Activated B cell treated with CpG ODN at 0.5 μM for 24 hours (primary cell): ENCODE measurements around the gene GCLC. TPM values are rescaled to one million over a fixed set of nuclear protein-coding genes. Genes with fewer than 3 reads are reported as not detected.

Experiments used
- ATAC-seq: fragments of 200-7000 bp; cut with Tn5 transposase; one replicate; pipeline ENCODE4 v1.10.0; 2021; ENCODE audit warnings: low read depth, mild to moderate bottlenecking, moderate library complexity
- CTCF ChIA-PET: fragments of 350-600 bp; sonication (Branson Sonifier 250); formaldehyde crosslinking; loops from one replicate; lab custom pipeline; 2021; ENCODE audit warnings: antibody characterized with exemption; lab: Charles Lee
- POLR2A ChIA-PET: fragments of 350-600 bp; sonication (Branson Sonifier 250); formaldehyde crosslinking; loops from one replicate; lab custom pipeline; 2021; ENCODE audit warnings: antibody characterized with exemption; lab: Charles Lee
- DNase-seq: peaks from one replicate; pipeline ENCODE4 v3.0.0; 2022
- H3K27ac Mint-ChIP-seq: one replicate; pipeline ENCODE4 v1.8.0; 2020; ENCODE audit warnings: mixed read lengths
- H3K27me3 Mint-ChIP-seq: one replicate; pipeline ENCODE4 v1.8.0; 2021; ENCODE audit warnings: mixed read lengths
- H3K36me3 Mint-ChIP-seq: one replicate; pipeline ENCODE4 v1.8.0; 2021; ENCODE audit warnings: low read depth, mixed read lengths
- H3K4me1 Mint-ChIP-seq: one replicate; pipeline ENCODE4 v1.8.0; 2021; ENCODE audit warnings: mixed read lengths
- H3K4me3 Mint-ChIP-seq: one replicate; pipeline ENCODE4 v1.8.0; 2020; ENCODE audit warnings: mild to moderate bottlenecking, mixed read lengths
- H3K9me3 Mint-ChIP-seq: one replicate; pipeline ENCODE4 v1.8.0; 2020; ENCODE audit warnings: mixed read lengths
- CTCF ChIP-seq: fragments of 200-600 bp; IDR thresholded peaks from one replicate; pipeline ENCODE4 v1.8.0; 2022; ENCODE audit warnings: antibody characterized with exemption, mild to moderate bottlenecking
- intact Hi-C: fragments of 100-400 bp; cut with micrococcal nuclease; formaldehyde crosslinking; loops from one replicate; pipeline ENCODE4 v1.15.1; 2024
- total RNA-seq: library from RNA; stranded (reverse); gene quantifications from 2 replicates; pipeline ENCODE4 v1.2.3, GENCODE V29; 2022

Gene GCLC
- total RNA-seq, 1 donor from 2014 or later: 26.6 TPM

DNA sequence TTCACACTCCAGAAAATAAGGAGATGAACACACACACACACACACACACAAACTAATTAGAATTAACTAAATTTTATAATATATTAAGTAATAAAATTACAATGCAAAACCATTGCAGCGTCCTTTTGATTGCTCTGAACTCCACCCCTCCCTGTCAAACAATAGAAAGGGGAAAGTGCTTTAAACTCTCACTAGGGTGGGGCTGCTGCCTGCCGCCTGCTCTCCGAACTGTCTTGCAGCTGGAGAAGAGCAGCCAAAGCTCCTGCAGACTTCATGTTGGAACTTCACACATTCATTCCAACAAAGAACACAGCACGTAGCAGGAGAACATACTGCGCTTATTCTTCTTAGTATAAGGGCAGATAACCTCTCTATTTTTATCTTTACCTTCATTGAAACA lies 83.2 kb downstream of the GCLC start:
- POLR2A ChIA-PET: interaction anchor here (0.7 to 2.4 kb wide), 11 partner anchors 10 to 262 kb away, joined by 3 to 19 read pairs (median 4); partner anchors contain the start of gene ELOVL5
- DNase-seq (no peak), ATAC-seq (peak; percentile 61)
- H3K9me3 Mint-ChIP-seq: no peaks in the 10 kb centered on the region
- H3K27me3 Mint-ChIP-seq: no peaks in the 10 kb centered on the region
- CTCF ChIA-PET: interaction anchor here (1.0 to 1.9 kb wide), 5 partner anchors 21 to 215 kb away, joined by 3 to 12 read pairs (median 3); no protein-coding TSS in a partner anchor
- intact Hi-C loops: loop anchor here (1.0 to 2.0 kb wide), 4 partner anchors 21 to 467 kb away; partner anchors contain the start of gene GSTA4
- peaks cover 93% of the 10 kb centered on the region for H3K4me1 Mint-ChIP-seq
- H3K27ac Mint-ChIP-seq: peak overlapping the region; percentile 96
- TF ChIP-seq CTCF: no peak
- peak overlapping the region; percentile 72 for H3K4me3 Mint-ChIP-seq
- H3K36me3 Mint-ChIP-seq: peaks cover 2% of the 10 kb centered on the region

GRCh38 chr6:53461041-53461656 lies 83.8 kb downstream of the GCLC start:
- Mint-ChIP-seq H3K4me1 (peaks cover 94% of the 10 kb centered on the region), H3K4me3 (peak overlapping the region; percentile 72), H3K27ac (peak overlapping the region; percentile 96), H3K36me3 (peaks cover 2% of the 10 kb centered on the region), H3K27me3 (no peaks in the 10 kb centered on the region), H3K9me3 (peaks cover 2% of the 10 kb centered on the region)
- no peak for DNase-seq
- peak; percentile 72 for ATAC-seq
- no peak for TF ChIP-seq CTCF
- CTCF ChIA-PET: interaction anchor here (1.0 to 1.9 kb wide), 4 partner anchors 23 to 215 kb away, joined by 3 to 12 read pairs (median 3); no protein-coding TSS in a partner anchor
- POLR2A ChIA-PET: interaction anchor here (0.5 to 2.4 kb wide), 11 partner anchors 12 to 1465 kb away, joined by 3 to 19 read pairs (median 4); partner anchors contain the start of gene ELOVL5
- intact Hi-C loops: loop anchor here (1.0 to 2.0 kb wide), 4 partner anchors 20 to 466 kb away; partner anchors contain the start of gene GSTA4

GRCh38 chr6:53458105-53458866 lies 86.6 kb downstream of the GCLC start:
- peak overlapping the region; percentile 1 for H3K4me3 Mint-ChIP-seq
- peak overlapping the region; percentile 81 for H3K27ac Mint-ChIP-seq
- no peaks in the 10 kb centered on the region for H3K36me3 Mint-ChIP-seq
- intact Hi-C loops: no loop called here
- peak; percentile 40 for ATAC-seq
- H3K4me1 Mint-ChIP-seq: peaks cover 66% of the 10 kb centered on the region
- ChIA-PET POLR2A (interaction anchor here (0.6 to 1.5 kb wide), 3 partner anchors 9 to 616 kb away, joined by 4 to 6 read pairs (median 5); no protein-coding TSS in a partner anchor), CTCF (interaction anchor here (1.2 to 2.4 kb wide), 3 partner anchors 14 to 26 kb away, joined by 3 to 12 read pairs (median 4); no protein-coding TSS in a partner anchor)
- peaks cover 5% of the 10 kb centered on the region for H3K9me3 Mint-ChIP-seq
- no peak for TF ChIP-seq CTCF
- peak; percentile 20 for DNase-seq
- H3K27me3 Mint-ChIP-seq: no peaks in the 10 kb centered on the region

DNA sequence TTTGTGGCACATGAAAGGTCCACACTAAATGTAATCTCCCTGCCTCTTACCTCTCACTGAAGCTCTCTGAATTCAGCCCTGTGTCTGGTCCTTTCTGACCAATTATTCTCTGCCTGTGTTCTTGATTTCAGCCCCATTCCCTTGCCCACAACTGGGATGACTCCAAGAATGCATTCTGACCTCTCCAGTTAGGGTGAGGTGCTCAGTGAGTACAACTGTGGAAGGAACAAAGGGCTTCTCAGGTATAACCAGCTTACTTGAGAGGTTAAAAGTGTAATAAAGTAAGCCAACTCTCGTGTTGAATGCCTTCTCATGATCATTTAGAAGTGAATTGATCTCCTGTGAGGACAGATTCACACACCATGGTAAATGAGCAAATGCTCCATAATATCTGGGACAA lies 88.1 kb downstream of the GCLC start:
- H3K4me1 Mint-ChIP-seq: peaks cover 54% of the 10 kb centered on the region
- intact Hi-C loops: no loop called here
- no peak for TF ChIP-seq CTCF
- CTCF ChIA-PET: interaction anchor here (2.4 kb wide), 1 partner anchor 28 kb away, joined by 12 read pairs; no protein-coding TSS in a partner anchor
- peaks cover 5% of the 10 kb centered on the region for H3K9me3 Mint-ChIP-seq
- H3K27me3 Mint-ChIP-seq: no peaks in the 10 kb centered on the region
- POLR2A ChIA-PET: interaction anchor here (0.6 kb wide), 2 partner anchors 9 to 102 kb away, joined by 3 to 4 read pairs; no protein-coding TSS in a partner anchor
- DNase-seq (no peak), ATAC-seq (no peak)
- no peaks in the 10 kb centered on the region for H3K36me3 Mint-ChIP-seq
- peak overlapping the region; percentile 21 for H3K27ac Mint-ChIP-seq
- H3K4me3 Mint-ChIP-seq: no peak overlapping the region
